PFSK-1 (cell line): ENCODE results near the gene TADA2B.

Experiments used
- FOXP2 ChIP-seq: optimal IDR thresholded peaks from 2 replicates; pipeline ENCODE3; 2011; ENCODE audit warnings: borderline replicate concordance, control low read depth, inconsistent platforms; ENCODE audit not compliant: insufficient read depth; ENCODE audit errors: extremely low read length, extremely low read depth
- POLR2AphosphoS5 ChIP-seq: IDR thresholded peaks from 2 replicates; pipeline ENCODE4 v1.6.1; 2012; ENCODE audit warnings: low read depth, mild to moderate bottlenecking, control low read depth, low read length, moderate library complexity
- SIN3A ChIP-seq: IDR thresholded peaks from 2 replicates; pipeline ENCODE4 v1.6.1; 2012; ENCODE audit warnings: mild to moderate bottlenecking, low read length, moderate library complexity, borderline replicate concordance; ENCODE audit not compliant: insufficient read depth
- TAF1 ChIP-seq: IDR thresholded peaks from 2 replicates; pipeline ENCODE4 v1.6.1; 2012; ENCODE audit warnings: low read length, control low read depth, borderline replicate concordance; ENCODE audit not compliant: insufficient read depth
- TF ChIP-seq, protein P1 (sequence below), 2 experiments: IDR thresholded peaks; 2 replicates each; pipeline versions ENCODE4 v1.6.1 to v1.8.0; 2011 to 2012; ENCODE audit warnings: low read depth in 2 of 2, low read length in 2 of 2, control low read depth in 1 of 2, inconsistent platforms in 1 of 2, mild to moderate bottlenecking in 1 of 2, moderate library complexity in 1 of 2; ENCODE audit not compliant: insufficient read depth in 1 of 2

TADA2B gene

GRCh38 chr4:7055990-7056325 lies 12.8 kb downstream of the TADA2B start:
- TF ChIP-seq FOXP2, result no peak
- TF ChIP-seq, protein P1, sequence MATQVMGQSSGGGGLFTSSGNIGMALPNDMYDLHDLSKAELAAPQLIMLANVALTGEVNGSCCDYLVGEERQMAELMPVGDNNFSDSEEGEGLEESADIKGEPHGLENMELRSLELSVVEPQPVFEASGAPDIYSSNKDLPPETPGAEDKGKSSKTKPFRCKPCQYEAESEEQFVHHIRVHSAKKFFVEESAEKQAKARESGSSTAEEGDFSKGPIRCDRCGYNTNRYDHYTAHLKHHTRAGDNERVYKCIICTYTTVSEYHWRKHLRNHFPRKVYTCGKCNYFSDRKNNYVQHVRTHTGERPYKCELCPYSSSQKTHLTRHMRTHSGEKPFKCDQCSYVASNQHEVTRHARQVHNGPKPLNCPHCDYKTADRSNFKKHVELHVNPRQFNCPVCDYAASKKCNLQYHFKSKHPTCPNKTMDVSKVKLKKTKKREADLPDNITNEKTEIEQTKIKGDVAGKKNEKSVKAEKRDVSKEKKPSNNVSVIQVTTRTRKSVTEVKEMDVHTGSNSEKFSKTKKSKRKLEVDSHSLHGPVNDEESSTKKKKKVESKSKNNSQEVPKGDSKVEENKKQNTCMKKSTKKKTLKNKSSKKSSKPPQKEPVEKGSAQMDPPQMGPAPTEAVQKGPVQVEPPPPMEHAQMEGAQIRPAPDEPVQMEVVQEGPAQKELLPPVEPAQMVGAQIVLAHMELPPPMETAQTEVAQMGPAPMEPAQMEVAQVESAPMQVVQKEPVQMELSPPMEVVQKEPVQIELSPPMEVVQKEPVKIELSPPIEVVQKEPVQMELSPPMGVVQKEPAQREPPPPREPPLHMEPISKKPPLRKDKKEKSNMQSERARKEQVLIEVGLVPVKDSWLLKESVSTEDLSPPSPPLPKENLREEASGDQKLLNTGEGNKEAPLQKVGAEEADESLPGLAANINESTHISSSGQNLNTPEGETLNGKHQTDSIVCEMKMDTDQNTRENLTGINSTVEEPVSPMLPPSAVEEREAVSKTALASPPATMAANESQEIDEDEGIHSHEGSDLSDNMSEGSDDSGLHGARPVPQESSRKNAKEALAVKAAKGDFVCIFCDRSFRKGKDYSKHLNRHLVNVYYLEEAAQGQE (IDR thresholded peaks at IDR 0.05; ENCODE audit: insufficient read depth in 1 of 2, low read depth in 2 of 2, low read length in 2 of 2), result no peak
- TF ChIP-seq SIN3A, result no peak

DNA sequence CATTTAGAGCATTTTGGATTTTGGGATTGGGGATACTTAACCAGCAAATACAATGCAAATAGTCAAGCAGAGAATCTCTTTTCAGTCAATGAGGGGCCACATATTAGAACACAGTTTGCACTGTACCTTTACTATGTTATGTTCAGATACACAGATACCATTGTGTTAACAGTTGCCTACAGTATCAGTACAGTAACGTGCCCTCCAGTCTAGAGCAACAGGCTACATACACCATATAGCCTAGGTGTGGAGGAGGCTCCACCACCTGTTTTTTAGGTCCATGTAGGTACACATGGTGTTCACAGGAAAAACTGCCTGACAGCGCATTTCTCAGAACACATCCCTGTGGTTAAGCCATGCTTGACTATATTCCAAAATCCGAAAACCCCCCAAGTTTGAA lies 15.6 kb downstream of the TADA2B start:
- TF ChIP-seq POLR2AphosphoS5 (peak; percentile 41; the same call in 1 of the 2 replicates), SIN3A (no peak)

GRCh38 chr4:7059662-7060061 lies 16.5 kb downstream of the TADA2B start:
- no peak for TF ChIP-seq SIN3A
- TF ChIP-seq, protein P1 (IDR thresholded peaks at IDR 0.05; ENCODE audit: insufficient read depth in 1 of 2, low read depth in 2 of 2, low read length in 2 of 2), result no peak
- no peak for TF ChIP-seq FOXP2
- no peak; the same call in 1 of the 2 replicates for TF ChIP-seq POLR2AphosphoS5
- TF ChIP-seq TAF1, result no peak

DNA sequence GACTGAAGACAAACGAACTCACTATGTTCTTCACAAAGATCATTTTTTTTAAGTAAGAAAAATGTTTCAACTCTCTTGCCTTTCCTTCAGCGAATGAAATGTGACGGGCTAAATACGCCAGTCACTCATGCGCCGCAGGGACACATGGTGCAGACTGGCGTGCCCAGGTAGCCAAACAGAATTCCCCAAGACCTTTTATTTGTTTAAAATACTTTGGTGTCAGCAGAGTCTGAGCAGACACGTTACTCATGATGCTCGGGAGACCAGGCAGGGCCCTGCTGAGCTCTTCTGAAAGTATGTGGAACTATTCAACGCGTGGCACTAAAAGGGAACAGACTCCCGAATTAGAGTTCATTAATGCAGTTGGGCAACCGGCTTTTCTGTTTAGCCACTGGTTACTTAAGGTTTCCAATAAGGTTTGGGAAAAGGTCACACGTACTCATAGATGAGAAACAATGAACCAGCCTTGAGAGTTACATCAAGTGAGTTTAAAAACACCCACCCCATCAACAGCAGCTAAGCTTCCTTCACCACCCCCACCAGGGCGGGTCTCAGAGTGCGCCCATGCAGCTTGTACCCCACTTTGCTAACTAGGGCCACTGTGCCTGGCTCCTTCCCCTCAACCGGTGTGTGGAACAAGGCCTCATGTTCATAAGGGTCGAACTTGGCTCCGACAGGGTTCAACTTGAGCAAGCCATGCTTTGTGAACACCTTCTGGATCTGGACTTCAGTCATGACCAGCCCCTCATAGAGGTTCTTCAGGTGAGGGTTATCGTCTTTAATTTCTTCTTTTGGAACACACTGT lies 17.4 kb downstream of the TADA2B start:
- no peak for TF ChIP-seq FOXP2
- TF ChIP-seq POLR2AphosphoS5, result no peak
- no peak for TF ChIP-seq TAF1
- TF ChIP-seq, protein P1 (IDR thresholded peaks at IDR 0.05; ENCODE audit: insufficient read depth in 1 of 2, low read depth in 2 of 2, low read length in 2 of 2), result no peak
- no peak for TF ChIP-seq SIN3A

DNA sequence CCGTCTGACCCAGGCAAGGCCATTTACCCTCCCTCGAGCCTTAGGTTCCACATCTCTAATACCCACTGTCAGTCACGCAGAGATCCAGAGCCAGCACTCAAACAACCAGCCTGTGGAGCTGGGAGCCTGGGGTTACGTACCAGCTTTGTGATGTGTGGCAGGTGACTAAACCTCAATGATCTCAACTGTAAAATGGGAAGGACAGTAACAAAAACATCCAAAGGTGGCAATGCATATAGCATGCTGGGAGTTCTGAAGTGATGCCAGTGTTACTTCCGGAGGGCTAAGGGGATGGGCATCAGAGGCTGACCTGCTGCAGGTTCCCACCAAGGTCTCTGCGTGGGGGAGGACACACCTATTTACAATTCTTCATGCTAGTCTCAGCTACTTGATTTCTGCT lies 18.6 kb downstream of the TADA2B start:
- no peak for TF ChIP-seq FOXP2
- TF ChIP-seq POLR2AphosphoS5, result 0 out of 2 replicates have a peak, but pooled peaks have one; percentile 25

GRCh38 chr4:7062816-7063215 lies 19.6 kb downstream of the TADA2B start:
- TF ChIP-seq, protein P1 (IDR thresholded peaks at IDR 0.05; ENCODE audit: insufficient read depth in 1 of 2, low read depth in 2 of 2, low read length in 2 of 2), result no peak
- TF ChIP-seq TAF1 (no peak), POLR2AphosphoS5 (no peak), SIN3A (no peak), FOXP2 (no peak)
